HUES64 (cell line): ENCODE results near the gene MN1.

Experiments
- H3K27ac ChIP-seq: 2 replicates; pipeline ENCODE4 v1.7.0; 2013; ENCODE audit warnings: low read depth, low read length, inconsistent platforms
- H3K27me3 ChIP-seq: 2 replicates; pipeline ENCODE4 v1.6.1; 2013; ENCODE audit warnings: mild to moderate bottlenecking, low read length; ENCODE audit not compliant: insufficient read depth
- H3K36me3 ChIP-seq: 2 replicates; pipeline ENCODE4 v1.6.1; 2013; ENCODE audit warnings: mild to moderate bottlenecking, low read length; ENCODE audit not compliant: insufficient read depth
- H3K4me1 ChIP-seq: 2 replicates; pipeline ENCODE4 v1.6.1; 2013; ENCODE audit warnings: mild to moderate bottlenecking, low read length, moderate library complexity; ENCODE audit not compliant: insufficient read depth
- H3K4me3 ChIP-seq: 2 replicates; pipeline ENCODE4 v1.5.1; 2013; ENCODE audit warnings: mild to moderate bottlenecking, low read length, moderate library complexity
- H3K9ac ChIP-seq: 2 replicates; pipeline ENCODE4 v1.6.1; 2013; ENCODE audit warnings: mild to moderate bottlenecking, low read depth, low read length
- H3K9me3 ChIP-seq: 2 replicates; pipeline ENCODE4 v1.6.1; 2013; ENCODE audit warnings: low read depth, low read length; ENCODE audit not compliant: insufficient read depth
- WGBS: fragments of 150-250, 120-280 bp; methylation state at CpG from one replicate; pipeline ENCODE4 v1.1.7; 2013; ENCODE audit warnings: missing lambda C conversion rate; 5-methylcytosine and 5-hydroxymethylcytosine counted together

Gene MN1

GRCh38 chr22:27808451-27809225 is 7.1 kb upstream of the MN1 start:
- 67% methylated on average over 18 of the region's 18 CpGs for WGBS
- Histone ChIP-seq H3K9ac (no peak overlapping the region), H3K27ac (no peak overlapping the region), H3K4me3 (no peak overlapping the region), H3K9me3 (no peaks in the 10 kb centered on the region), H3K36me3 (no peaks in the 10 kb centered on the region), H3K27me3 (peaks cover 8% of the 10 kb centered on the region), H3K4me1 (peaks cover 16% of the 10 kb centered on the region)

GRCh38 chr22:27805841-27806240 is 4.3 kb upstream of the MN1 start:
- 89% methylated on average over 7 of the region's 7 CpGs for WGBS
- Histone ChIP-seq H3K36me3 (no peaks in the 10 kb centered on the region), H3K9me3 (no peaks in the 10 kb centered on the region), H3K4me1 (peaks cover 26% of the 10 kb centered on the region), H3K27ac (no peak overlapping the region), H3K27me3 (peaks cover 26% of the 10 kb centered on the region), H3K9ac (no peak overlapping the region), H3K4me3 (no peak overlapping the region)

- Histone ChIP-seq H3K4me3 (no peak overlapping the region), H3K36me3 (no peaks in the 10 kb centered on the region), H3K27ac (no peak overlapping the region), H3K27me3 (peaks cover 37% of the 10 kb centered on the region), H3K9ac (no peak overlapping the region), H3K9me3 (no peaks in the 10 kb centered on the region), H3K4me1 (peaks cover 22% of the 10 kb centered on the region)
- 21% methylated on average over 31 of the region's 31 CpGs for WGBS
Observed at GRCh38 chr22:27804470-27805297, 3.1 kb upstream of the MN1 start.

GRCh38 chr22:27803841-27804415 is 2.4 kb upstream of the MN1 start:
- Histone ChIP-seq H3K27me3 (peaks cover 45% of the 10 kb centered on the region), H3K4me1 (peaks cover 26% of the 10 kb centered on the region), H3K9me3 (no peaks in the 10 kb centered on the region), H3K9ac (no peak overlapping the region), H3K36me3 (no peaks in the 10 kb centered on the region), H3K27ac (no peak overlapping the region), H3K4me3 (no peak overlapping the region)
- 41% methylated on average over 11 of the region's 11 CpGs for WGBS

GRCh38 chr22:27802346-27803073 is 954 bp upstream of the MN1 start:
- 5% methylated on average over 34 of the region's 35 CpGs for WGBS
- Histone ChIP-seq H3K36me3 (no peaks in the 10 kb centered on the region), H3K27me3 (peaks cover 59% of the 10 kb centered on the region), H3K4me1 (peaks cover 27% of the 10 kb centered on the region), H3K9ac (peak overlapping the region; percentile 73), H3K9me3 (no peaks in the 10 kb centered on the region), H3K4me3 (peak overlapping the region; percentile 75), H3K27ac (peak overlapping the region; percentile 48; the same call in 1 of the 2 replicates)

- H3K27me3 ChIP-seq, result peaks cover 72% of the 10 kb centered on the region
- peaks cover 32% of the 10 kb centered on the region for H3K4me1 ChIP-seq
- under 1% methylated on average over 54 of the region's 58 CpGs for WGBS
- peak overlapping the region; percentile 70 for H3K9ac ChIP-seq
- no peaks in the 10 kb centered on the region for H3K36me3 ChIP-seq
- peak overlapping the region; percentile 75 for H3K4me3 ChIP-seq
- H3K27ac ChIP-seq, result peak overlapping the region; percentile 74; the same call in 1 of the 2 replicates
- H3K9me3 ChIP-seq, result no peaks in the 10 kb centered on the region
Observed at GRCh38 chr22:27801202-27801615, 347 bp downstream of the MN1 start.

GRCh38 chr22:27800250-27801201 is 1.0 kb downstream of the MN1 start:
- peaks cover 79% of the 10 kb centered on the region for H3K27me3 ChIP-seq
- peaks cover 34% of the 10 kb centered on the region for H3K4me1 ChIP-seq
- no peaks in the 10 kb centered on the region for H3K9me3 ChIP-seq
- no peak overlapping the region for H3K27ac ChIP-seq
- peak overlapping the region; percentile 70 for H3K9ac ChIP-seq
- H3K4me3 ChIP-seq, result peak overlapping the region; percentile 75
- H3K36me3 ChIP-seq, result no peaks in the 10 kb centered on the region
- WGBS, result 1% methylated on average over 82 of the region's 82 CpGs

GRCh38 chr22:27799827-27800249 is 1.7 kb downstream of the MN1 start:
- peak overlapping the region; percentile 75 for H3K4me3 ChIP-seq
- no peaks in the 10 kb centered on the region for H3K36me3 ChIP-seq
- H3K4me1 ChIP-seq, result peaks cover 41% of the 10 kb centered on the region
- H3K9ac ChIP-seq, result peak overlapping the region; percentile 17; the same call in 1 of the 2 replicates
- no peaks in the 10 kb centered on the region for H3K9me3 ChIP-seq
- H3K27me3 ChIP-seq, result peaks cover 83% of the 10 kb centered on the region
- H3K27ac ChIP-seq, result no peak overlapping the region
- 11% methylated on average over 40 of the region's 40 CpGs for WGBS

GRCh38 chr22:27799015-27799826 is 2.3 kb downstream of the MN1 start:
- Histone ChIP-seq H3K36me3 (no peaks in the 10 kb centered on the region), H3K9me3 (no peaks in the 10 kb centered on the region), H3K27me3 (peaks cover 79% of the 10 kb centered on the region), H3K4me1 (peaks cover 45% of the 10 kb centered on the region), H3K9ac (no peak overlapping the region), H3K4me3 (peak overlapping the region; percentile 75), H3K27ac (no peak overlapping the region)
- WGBS, result 49% methylated on average over 62 of the region's 62 CpGs
